Inflammatory macrophage treated with lipopolysaccharide for 1 hour (primary cell): ENCODE measurements around the gene MUCL3.
A peak's percentile ranks its signal among the peaks of the same experiment; 100 is the strongest.
"Not testable (repeated sequence)": the region's sequence is repeated elsewhere in the genome, so short reads cannot be mapped to it uniquely, and the experiment has no call there.

Experiments
- DNase-seq, 2 donors: peaks; one replicate each; pipeline ENCODE4 v3.0.0-alpha.2; 2020 to 2022

Gene MUCL3, protein sequence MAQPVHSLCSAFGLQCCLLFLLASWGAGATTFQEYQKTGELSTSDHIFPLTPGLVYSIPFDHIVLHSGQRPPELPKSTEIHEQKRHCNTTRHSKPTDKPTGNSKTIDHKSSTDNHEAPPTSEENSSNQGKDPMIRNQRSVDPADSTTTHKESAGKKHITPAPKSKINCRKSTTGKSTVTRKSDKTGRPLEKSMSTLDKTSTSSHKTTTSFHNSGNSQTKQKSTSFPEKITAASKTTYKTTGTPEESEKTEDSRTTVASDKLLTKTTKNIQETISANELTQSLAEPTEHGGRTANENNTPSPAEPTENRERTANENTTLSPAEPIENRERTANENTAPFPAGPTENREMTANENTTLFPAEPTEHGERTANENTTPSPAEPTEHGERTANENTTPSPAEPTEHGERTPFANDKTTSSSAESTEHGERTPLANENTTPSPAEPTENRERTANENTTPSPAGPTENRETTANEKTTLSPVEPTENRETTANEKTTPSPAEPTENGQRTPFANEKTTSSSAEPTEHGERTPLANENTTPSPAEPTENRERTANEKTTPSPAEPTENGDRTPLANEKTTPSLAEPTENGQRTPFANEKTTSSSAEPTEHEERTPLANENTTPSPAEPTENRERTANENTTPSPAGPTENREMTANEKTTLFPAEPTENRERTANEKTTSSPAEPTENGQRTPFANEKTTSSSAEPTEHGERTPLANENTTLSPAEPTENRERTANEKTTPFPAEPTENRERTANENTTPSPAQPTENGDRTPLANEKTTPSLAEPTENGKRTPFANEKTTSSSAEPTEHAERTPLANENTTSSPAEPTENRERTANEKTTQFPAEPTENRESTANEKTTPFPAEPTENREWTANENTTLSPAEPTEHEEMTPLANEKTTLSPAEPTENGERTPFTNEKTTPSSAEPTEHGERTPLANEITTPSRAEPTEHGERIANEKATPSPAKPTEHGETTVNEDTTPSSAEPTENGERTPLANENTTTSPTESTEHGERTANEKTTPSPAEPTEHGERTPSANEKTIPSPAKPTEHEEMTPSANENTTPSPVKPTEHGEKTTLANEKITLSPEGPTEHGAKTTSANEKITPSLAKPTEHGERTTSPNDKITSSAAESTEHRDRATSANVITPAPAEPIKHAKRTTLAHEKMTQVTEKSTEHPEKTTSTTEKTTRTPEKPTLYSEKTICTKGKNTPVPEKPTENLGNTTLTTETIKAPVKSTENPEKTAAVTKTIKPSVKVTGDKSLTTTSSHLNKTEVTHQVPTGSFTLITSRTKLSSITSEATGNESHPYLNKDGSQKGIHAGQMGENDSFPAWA (N-terminal part only)

GRCh38 chr6:30940361-30940986 is at the start of gene MUCL3:
MUCL3 (plus strand) TSS chr6:30940973; CDS start chr6:30941000, 27 bp downstream.
- no peak for DNase-seq

- no peak for DNase-seq
Measured at GRCh38 chr6:30891450-30891723, 49.4 kb upstream of the MUCL3 start.

- no peak for DNase-seq
Measured at GRCh38 chr6:30891816-30892538, 48.8 kb upstream of the MUCL3 start.

- no peak for DNase-seq
Measured at GRCh38 chr6:30893001-30893591, 47.7 kb upstream of the MUCL3 start.

DNA sequence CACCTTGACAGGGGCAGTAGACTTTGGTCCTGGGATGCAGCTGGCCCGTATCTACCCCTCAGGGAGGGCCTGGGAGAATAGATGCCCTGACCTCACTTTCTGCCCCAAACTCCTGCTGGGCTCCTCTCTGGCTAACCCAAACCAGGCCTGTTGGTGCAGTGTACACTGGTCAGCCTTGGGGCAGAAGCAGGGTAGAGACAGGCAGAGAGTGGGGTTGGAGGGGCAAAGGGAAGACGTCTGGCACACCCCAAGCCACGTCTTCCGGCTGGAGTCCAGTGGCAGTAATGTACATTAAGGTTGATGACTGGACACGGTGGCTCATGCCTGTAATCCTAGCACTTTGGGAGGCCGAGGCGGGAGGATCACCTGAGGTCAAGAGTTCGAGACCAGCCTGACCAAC is 47.1 kb upstream of the MUCL3 start:
- no peak for DNase-seq

- DNase-seq: no peak
Measured at GRCh38 chr6:30894381-30894780, 46.4 kb upstream of the MUCL3 start.

DNA sequence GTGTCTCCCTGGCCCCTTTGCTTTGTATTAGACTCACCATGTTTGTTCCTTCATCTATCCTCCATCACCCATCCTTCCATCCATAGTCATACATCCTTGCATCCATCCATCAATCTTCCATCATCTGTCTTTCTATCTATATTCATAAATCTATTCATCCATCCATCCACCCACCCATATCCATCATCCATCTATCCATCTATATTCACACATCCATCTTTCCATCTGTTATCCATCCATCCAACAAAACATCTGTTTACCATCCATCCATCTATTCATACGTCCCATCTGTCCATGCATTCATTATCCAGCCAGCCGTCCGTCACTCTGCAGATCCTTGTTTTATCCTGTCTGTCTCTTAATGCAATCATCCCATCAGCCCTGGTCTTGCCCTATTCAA is 45.8 kb upstream of the MUCL3 start:
- no peak for DNase-seq

- no peak for DNase-seq
Measured at GRCh38 chr6:30895343-30895742, 45.4 kb upstream of the MUCL3 start.

- DNase-seq: no peak
Measured at GRCh38 chr6:30896541-30896940, 44.2 kb upstream of the MUCL3 start.

GRCh38 chr6:30897882-30898281 is 42.9 kb upstream of the MUCL3 start:
- DNase-seq: no peak

GRCh38 chr6:30898750-30899360 is 41.9 kb upstream of the MUCL3 start:
- no peak for DNase-seq

- no peak for DNase-seq
Measured at GRCh38 chr6:30900863-30901417, 39.8 kb upstream of the MUCL3 start.

- DNase-seq: no peak
Measured at GRCh38 chr6:30901436-30901835, 39.3 kb upstream of the MUCL3 start.

DNA sequence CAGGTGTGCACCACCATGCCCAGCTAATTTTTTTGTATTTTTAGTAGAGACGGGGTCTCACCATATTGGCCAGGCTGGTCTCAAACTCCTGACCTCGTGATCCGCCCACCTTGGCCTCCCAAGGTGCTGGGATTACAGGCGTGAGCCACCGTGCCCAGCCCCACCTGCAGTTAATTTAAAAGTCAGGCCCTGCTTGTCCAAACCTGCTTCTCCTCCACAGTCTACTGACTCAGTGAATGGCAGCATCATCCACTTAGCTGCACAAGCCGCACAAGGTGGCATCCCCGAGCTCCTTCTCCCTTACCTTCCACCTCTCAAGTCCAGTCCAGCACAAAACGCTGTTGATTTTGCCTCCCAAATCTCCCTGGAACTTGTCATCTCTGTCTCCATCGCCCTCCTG is 38.6 kb upstream of the MUCL3 start:
- not testable (repeated sequence) for DNase-seq

DNA sequence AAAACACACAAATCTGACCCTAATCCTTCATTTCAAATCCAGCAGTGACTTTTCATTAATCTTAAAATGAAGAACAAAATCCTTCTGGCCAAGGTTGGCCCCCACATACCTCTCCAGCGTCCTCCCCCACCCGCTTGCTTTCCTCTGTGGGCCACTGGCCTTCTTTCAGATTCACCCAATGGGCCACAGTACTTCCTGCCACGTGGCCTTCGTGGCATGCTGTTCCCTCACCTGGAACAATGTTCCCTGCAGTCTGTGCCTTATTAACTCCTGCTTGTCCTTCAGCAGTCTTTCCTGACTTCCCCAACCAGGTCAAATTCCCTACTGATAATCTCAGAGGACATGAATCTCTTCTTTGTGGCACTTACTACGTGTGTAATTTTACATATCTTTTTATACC is 38.1 kb upstream of the MUCL3 start:
- DNase-seq: no peak

- no peak for DNase-seq
Measured at GRCh38 chr6:30903236-30903635, 37.5 kb upstream of the MUCL3 start.

DNA sequence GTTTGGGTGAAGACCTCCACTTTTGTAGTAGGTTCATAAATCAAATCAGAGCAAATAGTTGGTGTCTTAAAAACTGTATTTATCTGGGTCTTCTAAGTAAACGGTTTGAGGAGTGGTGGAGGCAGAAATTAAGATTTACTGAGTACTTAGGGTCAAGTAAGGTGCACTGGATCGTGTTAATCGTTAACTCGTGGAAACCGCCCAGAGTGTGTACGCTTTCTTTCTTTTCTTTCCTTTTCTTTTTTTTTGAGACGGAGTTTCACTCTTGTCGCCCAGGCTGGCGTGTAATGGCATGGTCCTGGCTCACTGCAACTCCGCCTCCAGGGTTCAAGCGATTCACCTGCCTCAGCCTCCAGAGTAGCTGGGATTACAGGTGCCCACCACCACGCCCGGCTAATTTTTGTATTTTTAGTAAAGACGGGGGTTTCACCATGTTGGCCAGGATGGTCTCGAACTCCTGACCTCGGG is 33.4 kb upstream of the MUCL3 start:
- not testable (repeated sequence) for DNase-seq

DNA sequence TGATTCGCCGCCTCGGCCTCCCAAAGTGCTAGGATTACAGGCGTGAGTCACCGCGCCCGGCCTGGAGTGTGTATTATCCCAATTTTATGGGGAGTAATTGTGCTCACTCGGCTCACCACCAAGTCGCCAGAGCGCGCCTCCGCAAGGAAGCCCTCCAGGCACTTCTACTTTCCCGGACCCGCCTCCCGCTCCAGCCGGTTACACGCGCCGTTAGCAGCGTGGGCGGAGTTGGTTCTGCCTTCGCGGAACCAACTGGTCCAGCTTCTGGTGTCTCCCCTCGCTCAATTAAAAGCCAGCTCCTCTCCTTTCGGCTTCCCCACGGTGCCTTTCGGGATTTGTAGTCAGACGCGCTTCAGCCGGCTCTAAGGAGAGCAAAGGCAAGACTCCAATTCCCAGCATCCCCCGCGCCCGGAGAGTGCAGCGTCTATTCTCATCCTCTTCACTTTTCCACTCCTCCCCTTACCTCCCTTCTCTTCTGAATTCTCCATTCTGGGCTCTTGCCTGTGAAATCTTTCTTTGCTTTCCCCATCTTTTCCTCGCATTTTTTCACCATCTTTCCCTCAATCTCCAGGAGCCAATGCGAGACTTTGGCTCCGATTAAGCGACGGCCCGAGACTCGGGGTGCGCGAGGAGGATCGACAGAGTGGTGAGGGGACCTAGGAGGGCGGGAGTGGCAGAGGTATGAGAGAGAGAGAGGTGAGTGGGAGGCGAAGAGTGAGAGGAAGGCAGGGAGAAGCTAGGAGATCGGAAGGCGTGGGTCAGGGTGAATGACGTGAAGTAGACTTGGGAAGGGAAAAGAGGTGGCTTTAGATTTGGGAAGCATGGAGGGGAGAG is 32.8 kb upstream of the MUCL3 start, which contains the start of gene GTF2H4:
Gene GTF2H4, plus strand, starts transcription at position 450 of the 834 bp plus-strand sequence.
- DNase-seq: peak; percentile 97 to 99

DNA sequence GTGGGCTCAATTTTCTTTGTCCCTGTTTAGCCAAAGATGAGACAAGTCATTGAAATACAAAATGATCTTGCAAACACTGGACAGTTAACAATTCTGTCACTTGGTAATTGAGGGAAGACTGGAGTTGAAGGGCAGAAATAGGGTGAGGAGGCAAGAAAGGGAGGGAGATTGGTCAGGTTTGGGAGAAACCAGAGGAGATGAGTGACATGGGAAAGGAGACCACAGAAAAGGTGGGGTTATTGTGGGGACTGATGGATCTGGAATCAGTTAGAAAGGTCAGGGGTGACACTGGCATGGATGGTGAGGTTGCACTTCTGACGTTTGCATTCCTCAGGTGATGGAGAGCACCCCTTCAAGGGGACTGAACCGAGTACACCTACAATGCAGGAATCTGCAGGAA is 32.1 kb upstream of the MUCL3 start:
- DNase-seq: no peak

- DNase-seq: not testable (repeated sequence)
Measured at GRCh38 chr6:30910473-30910872, 30.3 kb upstream of the MUCL3 start.
